Lung (tissue), 12 donors: ENCODE measurements around the gene ZDHHC7. TPM values are rescaled to one million over a fixed set of nuclear protein-coding genes. Genes with fewer than 3 reads are reported as not detected.
A peak's percentile ranks its signal among the peaks of the same experiment; 100 is the strongest.

Source experiments
- ATAC-seq: fragments of 200-7000 bp; cut with Tn5 transposase; one replicate; pipeline ENCODE4 v1.9.1; 2020; ENCODE audit warnings: moderate number of reproducible peaks; ENCODE audit not compliant: insufficient read depth, low FRiP score
- DNase-seq, 3 donors: peaks; one replicate each; pipeline ENCODE4 v3.0.0-alpha.2; 2013 to 2017
- H3K27ac ChIP-seq, 2 donors: one replicate each; pipeline ENCODE4 v1.5.1; 2013; ENCODE audit warnings: mild to moderate bottlenecking in 2 of 2, moderate library complexity in 2 of 2, control low read depth in 1 of 2, inconsistent platforms in 1 of 2, low read depth in 1 of 2, low read length in 1 of 2
- H3K27me3 ChIP-seq, 3 donors: one replicate each; pipeline ENCODE4 v1.5.1; 2013; ENCODE audit warnings: low read length in 2 of 3; ENCODE audit not compliant: control insufficient read depth in 3 of 3, insufficient read depth in 3 of 3
- H3K36me3 ChIP-seq, 4 donors: one replicate each; pipeline ENCODE4 v1.5.1; 2013; ENCODE audit warnings: low read length in 4 of 4, mild to moderate bottlenecking in 1 of 4, moderate library complexity in 1 of 4; ENCODE audit not compliant: control insufficient read depth in 4 of 4, insufficient read depth in 4 of 4
- H3K4me1 ChIP-seq, 5 donors: one replicate each; pipeline ENCODE4 v1.5.1; 2013; ENCODE audit warnings: low read length in 5 of 5, mild to moderate bottlenecking in 2 of 5, moderate library complexity in 1 of 5; ENCODE audit not compliant: control insufficient read depth in 5 of 5, insufficient read depth in 5 of 5
- H3K4me3 ChIP-seq: one replicate; pipeline ENCODE4 v1.5.1; 2013; ENCODE audit warnings: mild to moderate bottlenecking, control low read depth, moderate library complexity
- H3K9ac ChIP-seq, 2 donors: one replicate each; pipeline ENCODE4 v1.5.1; 2013; ENCODE audit warnings: low read length in 2 of 2, control low read depth in 1 of 2; ENCODE audit not compliant: insufficient read depth in 1 of 2
- H3K9me3 ChIP-seq, 4 donors: one replicate each; pipeline ENCODE4 v1.5.1; 2013; ENCODE audit warnings: low read length in 3 of 4, mild to moderate bottlenecking in 1 of 4, moderate library complexity in 1 of 4; ENCODE audit not compliant: control insufficient read depth in 4 of 4, insufficient read depth in 3 of 4
- CTCF ChIP-seq: IDR thresholded peaks from 2 replicates; pipeline ENCODE4 v1.5.1; 2012; ENCODE audit warnings: mild to moderate bottlenecking; ENCODE audit errors: control extremely low read depth, extremely low read depth
- WGBS, 2 donors: extraction: QIAGEN DNeasy Blood & Tissue Kit; methylation state at CpG; one replicate each; pipeline ENCODE4 v1.1.7; 2013; 5-methylcytosine and 5-hydroxymethylcytosine counted together
- polyA plus RNA-seq, 2 donors: library from polyadenylated mRNA; stranded (reverse); fragments of 200-250 nt; gene quantifications; one replicate each; pipeline ENCODE4 v1.2.1, GENCODE V29; 2013
- total RNA-seq, 2 donors: library from RNA; depleted of rRNA in 1 of 2; stranded (reverse); fragments of >200 nt in 1 of 2; gene quantifications; one replicate each; pipeline ENCODE4 v1.2.1, GENCODE V29; 2014 to 2021
- donor health status: control.
- donor health status: control.
- donor health status: Bipolar disorder and iron deficiency.
- donor health status: healthy.
- donor health status: DM: yes; HTN: yes; CAD: no.

ZDHHC7 gene
- total and polyA plus RNA-seq, 4 donors = 23.6 to 61.1 (median 45.4) TPM

GRCh38 chr16:85004587-85005205 is 6.6 kb downstream of the ZDHHC7 start:
- ATAC-seq = peak; percentile 64
- H3K4me3 ChIP-seq = no peak overlapping the region

GRCh38 chr16:85003725-85004586 is 7.4 kb downstream of the ZDHHC7 start:
- Histone ChIP-seq H3K27ac (peak overlapping the region in 1 of 2 donors; percentile 69), H3K4me3 (no peak overlapping the region), H3K36me3 (peaks cover 0 to 3% (median 0%) of the 10 kb centered on the region in 4 donors), H3K9ac (no peak overlapping the region), H3K9me3 (no peaks in the 10 kb centered on the region), H3K4me1 (peaks cover 18 to 34% (median 32%) of the 10 kb centered on the region in 5 donors), H3K27me3 (no peaks in the 10 kb centered on the region)
- no peak for DNase-seq
- TF ChIP-seq CTCF = no peak
- WGBS, 2 donors = 49 to 66% methylated on average over 16 of the region's 16 CpGs
- no peak for ATAC-seq

More at GRCh38 chr16:85004587-85005205, 6.6 kb downstream of the ZDHHC7 start:
- WGBS, 2 donors = 51 to 57% methylated on average over 10 of the region's 10 CpGs
- TF ChIP-seq CTCF = no peak
- Histone ChIP-seq H3K36me3 (peaks cover 0 to 4% (median 2%) of the 10 kb centered on the region in 4 donors), H3K9ac (peak overlapping the region in 1 of 2 donors; percentile 47), H3K27me3 (no peaks in the 10 kb centered on the region), H3K27ac (peak overlapping the region; percentile 42 to 69), H3K9me3 (no peaks in the 10 kb centered on the region), H3K4me1 (peaks cover 21 to 34% (median 27%) of the 10 kb centered on the region in 5 donors)
- peak; percentile 59 to 72 (median 72) for DNase-seq

- no peak overlapping the region for H3K4me3 ChIP-seq
- no peak for ATAC-seq
- DNase-seq = no peak
- H3K4me1 ChIP-seq = peaks cover 15 to 35% (median 32%) of the 10 kb centered on the region in 5 donors
- no peaks in the 10 kb centered on the region for H3K9me3 ChIP-seq
- peak overlapping the region in 1 of 2 donors; percentile 78 for H3K27ac ChIP-seq
- H3K27me3 ChIP-seq = no peaks in the 10 kb centered on the region
- WGBS, 2 donors = 83 to 85% methylated on average over 13 of the region's 13 CpGs
- no peak for TF ChIP-seq CTCF
- no peaks in the 10 kb centered on the region for H3K36me3 ChIP-seq
- peak overlapping the region in 1 of 2 donors; percentile 13 for H3K9ac ChIP-seq
Observed at GRCh38 chr16:85003076-85003475, 8.3 kb downstream of the ZDHHC7 start.
